HCT116 (cell line): Measurements from ENCODE around the gene CRIP1. TPM values are rescaled to one million over a fixed set of nuclear protein-coding genes. Genes with fewer than 3 reads are reported as not detected.

Experiments
- ATAC-seq: fragments of 200-7000 bp; cut with Tn5 transposase; 2 replicates; pipeline ENCODE4 v1.9.1; 2020; ENCODE audit warnings: mild to moderate bottlenecking, moderate library complexity
- BruUV-seq: library from RNA; stranded (reverse); fragments of 400-500 nt; replicated peaks from 2 replicates; lab custom pipeline; 2021; lab: Mats Ljungman, UMichigan
- CTCF ChIA-PET: fragments of 300-600 bp; sonication (Branson Sonifier 250); formaldehyde crosslinking; loops from one replicate; lab custom pipeline; 2021; ENCODE audit warnings: antibody characterized with exemption; lab: Charles Lee
- POLR2A ChIA-PET: fragments of 300-600, 350-600 bp; sonication (Branson Sonifier 250); formaldehyde crosslinking; loops from one replicate; lab custom pipeline; 2021; ENCODE audit warnings: antibody characterized with exemption; lab: Charles Lee
- RAD21 ChIA-PET, 2 experiments: fragments of 300-600 bp; sonication (Branson Sonifier 250); formaldehyde crosslinking; loops; one replicate each; lab custom pipeline; 2023; ENCODE audit warnings: low total read pairs in 2 of 2; ENCODE audit not compliant: uncharacterized antibody in 2 of 2, unreplicated experiment in 2 of 2, low non-redundant PET in 1 of 2; lab: Charles Lee
- DNase-seq: peaks from one replicate; pipeline ENCODE4 v3.0.0-alpha.2; 2010; ENCODE audit warnings: low read depth, low spot score
- H2AFZ ChIP-seq: fragments of 200-600 bp; shearing (Covaris generic), sonication (generic); 2 replicates; pipeline ENCODE4 v1.6.1; 2017; ENCODE audit warnings: low read depth, mixed run types, mixed read lengths, antibody characterized with exemption, low read length; ENCODE audit not compliant: poor library complexity, severe bottlenecking
- H3K27ac ChIP-seq: 2 replicates; pipeline ENCODE4 v1.5.1; 2012; ENCODE audit warnings: low read depth, low read length
- H3K27me3 ChIP-seq: fragments of 200-600 bp; sonication (generic); 2 replicates; pipeline ENCODE4 v1.6.1; 2016; ENCODE audit warnings: mixed run types, low read length, mixed read lengths; ENCODE audit not compliant: insufficient read depth
- H3K36me3 ChIP-seq, 2 experiments: fragments of 200-500 bp in 1 of 2; fragments of 200-600 bp in 1 of 2; sonication (Bioruptor generic) in 1 of 2; sonication (generic) in 1 of 2; 2 replicates each; pipeline versions ENCODE4 v1.5.1 to v1.6.1; 2014 to 2016; ENCODE audit warnings: low read length in 2 of 2, inconsistent platforms in 1 of 2, mixed read lengths in 1 of 2, mixed run types in 1 of 2; ENCODE audit not compliant: insufficient read depth in 2 of 2, control insufficient read depth in 1 of 2
- H3K4me1 ChIP-seq, 2 experiments: fragments of 200-600 bp in 1 of 2; sonication (generic) in 1 of 2; 2 replicates each; pipeline versions ENCODE4 v1.5.1 to v1.6.1; 2012 to 2017; ENCODE audit warnings: low read length in 2 of 2, inconsistent platforms in 1 of 2, mild to moderate bottlenecking in 1 of 2, mixed read lengths in 1 of 2, mixed run types in 1 of 2, moderate library complexity in 1 of 2; ENCODE audit not compliant: insufficient read depth in 2 of 2, control insufficient read depth in 1 of 2
- H3K4me2 ChIP-seq: fragments of 200-600 bp; sonication (generic); 2 replicates; pipeline ENCODE4 v1.6.1; 2017; ENCODE audit warnings: mixed run types, low read length, mixed read lengths
- H3K4me3 ChIP-seq, 2 experiments: fragments of 200-600 bp in 1 of 2; sonication (generic) in 1 of 2; replicated peaks in 1 of 2; 2 replicates each; pipeline ENCODE4 v1.5.1; 2011 to 2016; ENCODE audit warnings: low read length in 2 of 2, control low read depth in 1 of 2, low read depth in 1 of 2, mild to moderate bottlenecking in 1 of 2, mixed read lengths in 1 of 2, mixed run types in 1 of 2
- H3K79me2 ChIP-seq: fragments of 200-600 bp; sonication (generic); 2 replicates; pipeline ENCODE4 v1.6.1; 2017; ENCODE audit warnings: mild to moderate bottlenecking, mixed run types, low read length, moderate library complexity, mixed read lengths; ENCODE audit not compliant: insufficient read depth
- H3K9ac ChIP-seq: fragments of 200-600 bp; sonication (generic); 2 replicates; pipeline ENCODE4 v1.6.1; 2016; ENCODE audit warnings: low read length, mixed read lengths
- H3K9me2 ChIP-seq: fragments of 200-600 bp; sonication (generic), shearing (Covaris generic); 2 replicates; pipeline ENCODE4 v1.6.1; 2017; ENCODE audit warnings: mixed run types, mild to moderate bottlenecking, moderate library complexity; ENCODE audit not compliant: insufficient read depth
- H3K9me3 ChIP-seq, 2 experiments: fragments of 200-500 bp in 1 of 2; fragments of 200-600 bp in 1 of 2; sonication (Bioruptor generic) in 1 of 2; sonication (generic) in 1 of 2; 2 replicates each; pipeline ENCODE4 v1.6.1; 2014 to 2017; ENCODE audit warnings: low read length in 2 of 2, mixed read lengths in 2 of 2, inconsistent platforms in 1 of 2, low read depth in 1 of 2, mild to moderate bottlenecking in 1 of 2, mixed run types in 1 of 2, moderate library complexity in 1 of 2; ENCODE audit not compliant: control insufficient read depth in 1 of 2, insufficient read depth in 1 of 2
- H4K20me1 ChIP-seq: fragments of 200-600 bp; sonication (generic), shearing (Covaris generic); 2 replicates; pipeline ENCODE4 v1.6.1; 2017; ENCODE audit warnings: mixed run types, mild to moderate bottlenecking, moderate library complexity; ENCODE audit not compliant: insufficient read depth
- POLR2AphosphoS5 ChIP-seq: IDR thresholded peaks from 2 replicates; pipeline ENCODE4 v1.6.1; 2011; ENCODE audit warnings: mild to moderate bottlenecking, low read depth, low read length, moderate library complexity
- SIN3A ChIP-seq: IDR thresholded peaks from 2 replicates; pipeline ENCODE4 v1.6.1; 2012; ENCODE audit warnings: low read depth
- TCF7L2 ChIP-seq: IDR thresholded peaks from 2 replicates; pipeline ENCODE4 v1.7.0; 2011; ENCODE audit warnings: borderline replicate concordance, inconsistent platforms; ENCODE audit not compliant: insufficient read depth, insufficient read length; ENCODE audit errors: extremely low read depth
- intact Hi-C: fragments of 100-400 bp; cut with micrococcal nuclease; formaldehyde crosslinking; loops from 2 replicates; pipeline ENCODE4 v1.10.0; 2022
- total RNA-seq: library from RNA; stranded (reverse); gene quantifications from one replicate; pipeline ENCODE4 v1.2.1, GENCODE V29; 2021; ENCODE audit not compliant: unreplicated experiment
- TF ChIP-seq, protein P1 (sequence below): IDR thresholded peaks from 2 replicates; pipeline ENCODE4 v1.6.1; 2012; ENCODE audit warnings: low read depth
- TF ChIP-seq, protein P2 (sequence below): IDR thresholded peaks from 2 replicates; pipeline ENCODE4 v1.6.1; 2011; ENCODE audit warnings: mild to moderate bottlenecking, low read length, moderate library complexity; ENCODE audit not compliant: insufficient replicate concordance; ENCODE audit errors: extremely low read depth

Gene CRIP1
- total RNA-seq, 1 experiment from 2014 or later: 260 TPM

- H2AFZ ChIP-seq: no peak overlapping the region
- POLR2A ChIA-PET: no interaction called here
- intact Hi-C loops: no loop called here
Measured at GRCh38 chr14:105473033-105473676, 13.5 kb upstream of the CRIP1 start.

DNA sequence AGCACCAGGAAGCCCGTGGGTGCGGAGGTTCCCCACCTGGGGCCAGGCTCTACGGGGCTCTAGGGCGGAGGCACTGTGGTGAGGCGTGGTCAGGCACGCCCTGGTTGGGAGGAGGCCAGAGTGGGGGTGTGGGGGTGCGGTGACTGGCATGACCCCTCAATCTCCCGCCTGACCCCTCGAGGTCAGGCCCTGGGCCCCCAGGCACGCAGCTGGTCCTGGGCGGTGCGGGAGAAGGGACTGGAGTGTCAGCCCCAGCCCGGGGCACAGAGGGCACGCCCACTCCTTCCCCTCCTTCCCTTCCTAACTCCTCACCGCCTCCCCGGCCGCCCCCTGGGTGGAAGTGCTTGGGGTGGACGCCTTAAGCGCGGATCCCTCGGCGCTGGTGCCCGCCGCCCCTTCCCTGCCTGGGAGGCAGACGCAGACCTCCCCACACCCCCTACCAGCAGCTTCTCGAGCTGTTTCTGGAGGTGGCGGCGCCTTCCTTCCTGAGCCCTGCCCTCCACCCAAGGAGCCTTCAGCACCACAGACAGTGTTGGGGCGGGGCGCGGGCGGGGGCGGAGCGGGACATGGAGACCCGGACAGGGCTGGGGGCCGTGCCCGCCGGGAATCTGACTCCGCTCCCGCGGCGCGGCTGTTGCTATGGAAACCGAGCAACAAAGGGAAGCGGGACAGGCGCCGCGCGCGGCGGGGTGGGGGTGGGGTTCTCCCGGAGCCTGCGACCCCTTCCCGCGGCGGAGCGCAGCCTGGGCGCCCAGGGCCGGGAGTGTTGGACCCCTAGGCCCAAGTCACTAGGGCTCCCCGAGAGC, 12.8 kb upstream of the CRIP1 start:
- Histone ChIP-seq H3K27me3 (no peaks in the 10 kb centered on the region), H3K4me3 (peak overlapping the region; percentile 43 to 59), H3K36me3 (no peaks in the 10 kb centered on the region; a peak in 1 of 4 replicates), H4K20me1 (no peaks in the 10 kb centered on the region), H3K79me2 (no peaks in the 10 kb centered on the region), H3K4me1 (peaks cover 21 to 27% of the 10 kb centered on the region in 2 experiments), H3K27ac (peak overlapping the region; percentile 83), H2AFZ (no peak overlapping the region), H3K9me3 (no peaks in the 10 kb centered on the region), H3K4me2 (peak overlapping the region; percentile 97), H3K9me2 (no peaks in the 10 kb centered on the region), H3K9ac (peak overlapping the region; percentile 63)
- TF ChIP-seq POLR2AphosphoS5 (0 out of 2 replicates have a peak, but pooled peaks have one; percentile 6), TCF7L2 (peak; percentile 81)
- TF ChIP-seq, protein P1, sequence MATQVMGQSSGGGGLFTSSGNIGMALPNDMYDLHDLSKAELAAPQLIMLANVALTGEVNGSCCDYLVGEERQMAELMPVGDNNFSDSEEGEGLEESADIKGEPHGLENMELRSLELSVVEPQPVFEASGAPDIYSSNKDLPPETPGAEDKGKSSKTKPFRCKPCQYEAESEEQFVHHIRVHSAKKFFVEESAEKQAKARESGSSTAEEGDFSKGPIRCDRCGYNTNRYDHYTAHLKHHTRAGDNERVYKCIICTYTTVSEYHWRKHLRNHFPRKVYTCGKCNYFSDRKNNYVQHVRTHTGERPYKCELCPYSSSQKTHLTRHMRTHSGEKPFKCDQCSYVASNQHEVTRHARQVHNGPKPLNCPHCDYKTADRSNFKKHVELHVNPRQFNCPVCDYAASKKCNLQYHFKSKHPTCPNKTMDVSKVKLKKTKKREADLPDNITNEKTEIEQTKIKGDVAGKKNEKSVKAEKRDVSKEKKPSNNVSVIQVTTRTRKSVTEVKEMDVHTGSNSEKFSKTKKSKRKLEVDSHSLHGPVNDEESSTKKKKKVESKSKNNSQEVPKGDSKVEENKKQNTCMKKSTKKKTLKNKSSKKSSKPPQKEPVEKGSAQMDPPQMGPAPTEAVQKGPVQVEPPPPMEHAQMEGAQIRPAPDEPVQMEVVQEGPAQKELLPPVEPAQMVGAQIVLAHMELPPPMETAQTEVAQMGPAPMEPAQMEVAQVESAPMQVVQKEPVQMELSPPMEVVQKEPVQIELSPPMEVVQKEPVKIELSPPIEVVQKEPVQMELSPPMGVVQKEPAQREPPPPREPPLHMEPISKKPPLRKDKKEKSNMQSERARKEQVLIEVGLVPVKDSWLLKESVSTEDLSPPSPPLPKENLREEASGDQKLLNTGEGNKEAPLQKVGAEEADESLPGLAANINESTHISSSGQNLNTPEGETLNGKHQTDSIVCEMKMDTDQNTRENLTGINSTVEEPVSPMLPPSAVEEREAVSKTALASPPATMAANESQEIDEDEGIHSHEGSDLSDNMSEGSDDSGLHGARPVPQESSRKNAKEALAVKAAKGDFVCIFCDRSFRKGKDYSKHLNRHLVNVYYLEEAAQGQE: no peak
- intact Hi-C loops: no loop called here
- ChIA-PET RAD21 (no interaction called here), CTCF (interaction anchor here (1.0 to 4.7 kb wide), 2 partner anchors 8 to 16 kb away, joined by 3 to 20 read pairs; no protein-coding TSS in a partner anchor), POLR2A (no interaction called here)
- ATAC-seq: peak; percentile 80
- BruUV-seq: no TSS peak
- peak; percentile 66 for DNase-seq

More at GRCh38 chr14:105473033-105473676, 13.5 kb upstream of the CRIP1 start:
- BruUV-seq: no TSS peak
- Histone ChIP-seq H3K36me3 (no peaks in the 10 kb centered on the region; a peak in 1 of 4 replicates), H3K4me1 (peaks cover 21 to 27% of the 10 kb centered on the region in 2 experiments), H3K27me3 (no peaks in the 10 kb centered on the region), H3K27ac (peak overlapping the region; percentile 83), H3K9me2 (no peaks in the 10 kb centered on the region), H3K9me3 (no peaks in the 10 kb centered on the region), H3K79me2 (no peaks in the 10 kb centered on the region), H4K20me1 (no peaks in the 10 kb centered on the region), H3K4me3 (peak overlapping the region; percentile 43 to 59), H3K9ac (peak overlapping the region; percentile 63), H3K4me2 (peak overlapping the region; percentile 97)
- TF ChIP-seq, protein P2, sequence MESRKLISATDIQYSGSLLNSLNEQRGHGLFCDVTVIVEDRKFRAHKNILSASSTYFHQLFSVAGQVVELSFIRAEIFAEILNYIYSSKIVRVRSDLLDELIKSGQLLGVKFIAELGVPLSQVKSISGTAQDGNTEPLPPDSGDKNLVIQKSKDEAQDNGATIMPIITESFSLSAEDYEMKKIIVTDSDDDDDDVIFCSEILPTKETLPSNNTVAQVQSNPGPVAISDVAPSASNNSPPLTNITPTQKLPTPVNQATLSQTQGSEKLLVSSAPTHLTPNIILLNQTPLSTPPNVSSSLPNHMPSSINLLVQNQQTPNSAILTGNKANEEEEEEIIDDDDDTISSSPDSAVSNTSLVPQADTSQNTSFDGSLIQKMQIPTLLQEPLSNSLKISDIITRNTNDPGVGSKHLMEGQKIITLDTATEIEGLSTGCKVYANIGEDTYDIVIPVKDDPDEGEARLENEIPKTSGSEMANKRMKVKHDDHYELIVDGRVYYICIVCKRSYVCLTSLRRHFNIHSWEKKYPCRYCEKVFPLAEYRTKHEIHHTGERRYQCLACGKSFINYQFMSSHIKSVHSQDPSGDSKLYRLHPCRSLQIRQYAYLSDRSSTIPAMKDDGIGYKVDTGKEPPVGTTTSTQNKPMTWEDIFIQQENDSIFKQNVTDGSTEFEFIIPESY: no peak
- no peak for TF ChIP-seq SIN3A
- DNase-seq (no peak), ATAC-seq (no peak)
- ChIA-PET RAD21 (no interaction called here), CTCF (interaction anchor here (1.0 to 4.7 kb wide), 2 partner anchors 8 to 17 kb away, joined by 3 to 20 read pairs; no protein-coding TSS in a partner anchor)
